GM12878 (cell line): ENCODE results near the gene FBXL22. TPM values are rescaled to one million over a fixed set of nuclear protein-coding genes. Genes with fewer than 3 reads are reported as not detected.

Source experiments
- ATAC-seq: fragments of 200-7000 bp; cut with Tn5 transposase; 3 replicates; pipeline ENCODE4 v1.9.1; 2020; ENCODE audit warnings: mild to moderate bottlenecking, moderate library complexity
- BruUV-seq: library from RNA; stranded (reverse); fragments of 400-500 nt; replicated peaks from 2 replicates; lab custom pipeline; 2021; lab: Mats Ljungman, UMichigan
- CTCF ChIA-PET: fragments of 300-600 bp; sonication (Branson Sonifier 250); formaldehyde crosslinking; extraction: SDS; loops from one replicate; lab custom pipeline; 2021; ENCODE audit warnings: inconsistent platforms; lab: Yijun Ruan, JAX
- POLR2A ChIA-PET: fragments of 350-600 bp; formaldehyde crosslinking; extraction: SDS; loops from one replicate; lab custom pipeline; 2021; ENCODE audit warnings: inconsistent platforms; lab: Charles Lee
- RAD21 ChIA-PET: fragments of 300-600 bp; sonication (Branson Sonifier 250); formaldehyde crosslinking; loops from one replicate; lab custom pipeline; 2023; ENCODE audit warnings: antibody characterized with exemption; ENCODE audit not compliant: unreplicated experiment; lab: Charles Lee
- SMC1A ChIA-PET: fragments of 300-600 bp; sonication (Branson Sonifier 250); formaldehyde crosslinking; loops from one replicate; lab custom pipeline; 2023; ENCODE audit not compliant: unreplicated experiment, uncharacterized antibody; lab: Charles Lee
- DNase-seq: peaks from one replicate; pipeline ENCODE4 v3.0.0-alpha.2; 2011; ENCODE audit warnings: low read depth, low spot score
- FAIRE-seq: peaks from 3 replicates; lab custom pipeline; 2011; peaks lifted over from hg19 to GRCh38; lab: Jason Lieb, UNC
- H2AFZ ChIP-seq: 2 replicates; pipeline ENCODE4 v1.6.0; 2011; ENCODE audit warnings: low read depth, low read length, control low read depth; ENCODE audit not compliant: control insufficient read depth
- H3K27ac ChIP-seq: 2 replicates; pipeline ENCODE4 v1.5.1; 2011; ENCODE audit warnings: control low read depth; ENCODE audit not compliant: control insufficient read depth, insufficient read depth
- H3K27me3 ChIP-seq, 2 experiments: replicated peaks in 1 of 2; 2 replicates each; pipeline versions ENCODE4 v1.6.0 to v1.6.1; 2011; ENCODE audit warnings: low read length in 1 of 2; ENCODE audit not compliant: control insufficient read depth in 2 of 2, insufficient read depth in 2 of 2
- H3K36me3 ChIP-seq, 2 experiments: 2 replicates each; pipeline ENCODE4 v1.5.1; 2011; ENCODE audit warnings: low read length in 1 of 2; ENCODE audit not compliant: control insufficient read depth in 2 of 2, insufficient read depth in 2 of 2
- H3K4me1 ChIP-seq: 2 replicates; pipeline ENCODE4 v1.6.1; 2011; ENCODE audit warnings: mild to moderate bottlenecking, low read length, moderate library complexity, mixed read lengths; ENCODE audit not compliant: control insufficient read depth, insufficient read depth
- H3K4me2 ChIP-seq: 2 replicates; pipeline ENCODE4 v1.6.0; 2011; ENCODE audit warnings: control low read depth; ENCODE audit not compliant: control insufficient read depth, insufficient read depth
- H3K4me3 ChIP-seq: fragments of 200-600 bp; sonication (generic); 2 replicates; pipeline ENCODE4 v1.5.1; 2016
- H3K79me2 ChIP-seq: 2 replicates; pipeline ENCODE4 v1.6.0; 2011; ENCODE audit warnings: low read length; ENCODE audit not compliant: control insufficient read depth, insufficient read depth
- H3K9ac ChIP-seq: 2 replicates; pipeline ENCODE4 v1.8.0; 2011; ENCODE audit warnings: low read length, control low read depth, mixed read lengths; ENCODE audit not compliant: control insufficient read depth, insufficient read depth
- H3K9me3 ChIP-seq: replicated peaks from 3 replicates; pipeline ENCODE4 v1.5.1; 2011; ENCODE audit warnings: mild to moderate bottlenecking, low read length; ENCODE audit not compliant: control insufficient read depth, insufficient read depth
- H4K20me1 ChIP-seq: 2 replicates; pipeline ENCODE4 v1.6.0; 2011; ENCODE audit not compliant: control insufficient read depth, insufficient read depth
- BHLHE40 ChIP-seq, 2 experiments: fragments of 450-650 bp in 1 of 2; IDR thresholded peaks; 2 replicates each; pipeline ENCODE4 v1.6.1; 2011 to 2017; ENCODE audit warnings: low read depth in 2 of 2, borderline replicate concordance in 1 of 2, improper control_type of control experiment in 1 of 2, low read length in 1 of 2, mild to moderate bottlenecking in 1 of 2
- CBFB ChIP-seq: IDR thresholded peaks from 2 replicates; pipeline ENCODE4 v1.6.1; 2016; ENCODE audit warnings: antibody characterized with exemption, low read depth
- CEBPB ChIP-seq, 2 experiments: fragments of 150-350 bp in 1 of 2; IDR thresholded peaks; 2 replicates each; pipeline ENCODE4 v1.6.1; 2012 to 2014; ENCODE audit warnings: low read depth in 2 of 2, low read length in 2 of 2, borderline replicate concordance in 1 of 2, inconsistent platforms in 1 of 2
- DPF2 ChIP-seq: fragments of 450-650 bp; IDR thresholded peaks from 2 replicates; pipeline ENCODE4 v1.6.1; 2017; ENCODE audit warnings: mild to moderate bottlenecking
- EED ChIP-seq: sonication (generic); IDR thresholded peaks from 2 replicates; pipeline ENCODE4 v1.6.1; 2016; ENCODE audit warnings: antibody characterized with exemption, low read depth
- ETV6 ChIP-seq, 2 experiments: fragments of 450-650 bp in 1 of 2; IDR thresholded peaks in 1 of 2; conservative IDR thresholded peaks in 1 of 2; 2 replicates each; pipeline ENCODE4 v1.6.1; 2014; ENCODE audit warnings: antibody characterized with exemption in 1 of 2, borderline replicate concordance in 1 of 2, low read depth in 1 of 2, mild to moderate bottlenecking in 1 of 2, moderate library complexity in 1 of 2
- FOXM1 ChIP-seq: IDR thresholded peaks from 2 replicates; pipeline ENCODE4 v1.6.1; 2012; ENCODE audit warnings: low read depth, mild to moderate bottlenecking, inconsistent platforms, low read length, moderate library complexity
- GATAD2B ChIP-seq: fragments of 450-650 bp; conservative IDR thresholded peaks from 2 replicates; pipeline ENCODE4 v1.6.1; 2017; ENCODE audit warnings: low read depth, mild to moderate bottlenecking, moderate library complexity
- JUNB ChIP-seq: IDR thresholded peaks from 2 replicates; pipeline ENCODE4 v1.6.1; 2016; ENCODE audit warnings: antibody characterized with exemption, mild to moderate bottlenecking
- NBN ChIP-seq: fragments of 450-650 bp; IDR thresholded peaks from 2 replicates; pipeline ENCODE4 v1.6.1; 2016
- NR2C2 ChIP-seq: IDR thresholded peaks from 2 replicates; pipeline ENCODE4 v1.6.1; 2011; ENCODE audit warnings: borderline replicate concordance, low read depth; ENCODE audit not compliant: control insufficient read depth, insufficient read length
- NR2F1 ChIP-seq: fragments of 450-650 bp; conservative IDR thresholded peaks from 2 replicates; pipeline ENCODE4 v1.6.1; 2017; ENCODE audit warnings: mild to moderate bottlenecking
- POLR2AphosphoS2 ChIP-seq: IDR thresholded peaks from 2 replicates; pipeline ENCODE4 v1.6.1; 2011; ENCODE audit warnings: low read depth, mild to moderate bottlenecking, low read length, improper control_type of control experiment, moderate library complexity
- RB1 ChIP-seq: fragments of 450-650 bp; formaldehyde crosslinking; IDR thresholded peaks from 2 replicates; pipeline ENCODE4 v1.6.1; 2017; ENCODE audit warnings: mild to moderate bottlenecking, borderline replicate concordance
- RUNX3 ChIP-seq: IDR thresholded peaks from 2 replicates; pipeline ENCODE4 v1.6.1; 2012; ENCODE audit warnings: low read length, inconsistent platforms
- SRF ChIP-seq, 2 experiments: IDR thresholded peaks; 2 replicates each; pipeline ENCODE4 v1.6.1; 2011; ENCODE audit warnings: low read depth in 2 of 2, low read length in 2 of 2, mild to moderate bottlenecking in 1 of 2, moderate library complexity in 1 of 2
- ZNF24 ChIP-seq: fragments of 450-650 bp; IDR thresholded peaks from 2 replicates; pipeline ENCODE4 v1.6.1; 2017; ENCODE audit warnings: antibody characterized with exemption, mild to moderate bottlenecking
- ZZZ3 ChIP-seq: IDR thresholded peaks from 2 replicates; pipeline ENCODE4 v1.6.1; 2011; ENCODE audit warnings: low read depth; ENCODE audit not compliant: control insufficient read depth, insufficient read length
- WGBS: methylation state at CpG from one replicate; pipeline ENCODE4 v1.1.6; 2016; ENCODE audit warnings: low lambda C conversion rate; ENCODE audit not compliant: insufficient replicate concordance, insufficient coverage; ENCODE audit errors: missing lambda C conversion rate; 5-methylcytosine and 5-hydroxymethylcytosine counted together
- in situ Hi-C: fragments of 300-500 bp; cut with MboI; formaldehyde crosslinking; loops from 9 replicates; pipeline ENCODE4 v1.14.3; 2018; ENCODE audit warnings: mixed read lengths
- intact Hi-C: fragments of 100-400 bp; cut with micrococcal nuclease; formaldehyde crosslinking; loops from one replicate; pipeline ENCODE4 v1.14.2; 2022; ENCODE audit not compliant: unreplicated experiment
- polyA plus RNA-seq, 11 experiments: library from polyadenylated mRNA; depleted of rRNA in 4 of 11; unstranded in 6 of 11; stranded (reverse) in 5 of 11; fragments of >200 nt; fragmentation: Nextera tagmentation in 4 of 11; fragmentation: Illumina TruSeq in 1 of 11; extraction: Ambion mirVana in 4 of 11; extraction: Trizol in 1 of 11; gene quantifications; 1 replicate in 1 of 11; 2 replicates in 10 of 11; pipeline versions ENCODE4 v1.2.1 to v1.2.3, GENCODE V29; 2011 to 2016; ENCODE audit warnings: inconsistent platforms in 2 of 11, missing spikeins in 2 of 11, low read depth in 1 of 11
- total RNA-seq, 4 experiments: library from RNA; depleted of rRNA in 3 of 4; stranded (reverse); fragments of >200 nt in 3 of 4; fragmentation: Illumina TruSeq in 1 of 4; extraction: Trizol in 1 of 4; gene quantifications; 2 replicates each; pipeline versions ENCODE4 v1.2.1 to v1.2.3, GENCODE V29; 2013 to 2021
- TF ChIP-seq, protein P1 (sequence below): IDR thresholded peaks from 2 replicates; pipeline ENCODE4 v1.6.1; 2012; ENCODE audit warnings: low read length, inconsistent platforms
- TF ChIP-seq, protein P2 (sequence below): fragments of 450-650 bp; IDR thresholded peaks from 2 replicates; pipeline ENCODE4 v1.6.1; 2017; ENCODE audit warnings: mild to moderate bottlenecking
- TF ChIP-seq, protein P3 (sequence below): fragments of 450-650 bp; IDR thresholded peaks from 2 replicates; pipeline ENCODE4 v1.6.1; 2017; ENCODE audit warnings: low read depth, mild to moderate bottlenecking, moderate library complexity

Gene FBXL22
- total and polyA plus RNA-seq, 10 of the 15 experiments (the other 5 are each of a cell fraction or from before 2014, with no cell fraction given): 0.05 to 2.6 (median 0.52) TPM

DNA sequence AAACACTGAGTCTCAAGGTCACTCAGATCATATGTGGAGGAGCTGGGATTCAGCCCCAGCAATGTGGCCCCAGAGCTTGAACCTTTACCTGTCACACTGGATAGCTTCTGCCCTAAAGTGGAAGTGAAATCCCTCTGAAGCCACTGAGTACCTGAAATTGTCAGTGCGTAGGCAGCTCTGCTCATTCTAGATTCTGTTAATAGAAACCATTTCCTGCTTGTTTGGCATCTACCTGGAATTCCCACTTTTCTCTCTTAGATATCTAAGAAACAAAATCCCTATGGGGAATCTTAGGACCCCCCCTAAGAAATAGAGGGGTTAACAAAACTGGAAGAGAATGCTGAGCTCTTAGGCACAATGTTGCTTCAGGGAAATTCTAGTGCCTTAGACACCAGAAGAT lies 29.8 kb downstream of the FBXL22 start:
- intact Hi-C loops (no loop called here), in situ Hi-C loops (no loop called here)
- ChIA-PET SMC1A (interaction anchor here (0.6 to 5.0 kb wide), 22 partner anchors 9 to 518 kb away, joined by 3 to 43 read pairs (median 4); no protein-coding TSS in a partner anchor), RAD21 (interaction anchor here (0.8 to 2.0 kb wide), 14 partner anchors 8 to 464 kb away, joined by 3 to 27 read pairs (median 4); no protein-coding TSS in a partner anchor), POLR2A (interaction anchor here (0.5 to 1.3 kb wide), 7 partner anchors 9 to 128 kb away, joined by 3 to 5 read pairs (median 3); no protein-coding TSS in a partner anchor), CTCF (interaction anchor here (0.6 to 3.7 kb wide), 13 partner anchors 12 to 465 kb away, joined by 3 to 36 read pairs (median 4); no protein-coding TSS in a partner anchor)
- 0% methylated on average over 1 of the region's 1 CpG for WGBS
- H4K20me1 ChIP-seq: no peaks in the 10 kb centered on the region
- DNase-seq (peak; percentile 56), ATAC-seq (peak; percentile 93), FAIRE-seq (peak; percentile 87)
- H3K79me2 ChIP-seq: no peaks in the 10 kb centered on the region
- peaks cover 18% of the 10 kb centered on the region for H3K4me1 ChIP-seq
- peaks cover 10 to 28% of the 10 kb centered on the region in 2 experiments for H3K36me3 ChIP-seq
- H3K9me3 ChIP-seq: no peaks in the 10 kb centered on the region; the same call in 2 of the 3 replicates
- peak overlapping the region; percentile 80 for H3K27ac ChIP-seq
- H3K4me2 ChIP-seq: peak overlapping the region; percentile 73
- no peaks in the 10 kb centered on the region for H3K27me3 ChIP-seq
- BruUV-seq: no TSS peak
- no peak overlapping the region for H3K9ac ChIP-seq
- no peak overlapping the region for H3K4me3 ChIP-seq
- no peak overlapping the region for H2AFZ ChIP-seq
- TF ChIP-seq, protein P1, sequence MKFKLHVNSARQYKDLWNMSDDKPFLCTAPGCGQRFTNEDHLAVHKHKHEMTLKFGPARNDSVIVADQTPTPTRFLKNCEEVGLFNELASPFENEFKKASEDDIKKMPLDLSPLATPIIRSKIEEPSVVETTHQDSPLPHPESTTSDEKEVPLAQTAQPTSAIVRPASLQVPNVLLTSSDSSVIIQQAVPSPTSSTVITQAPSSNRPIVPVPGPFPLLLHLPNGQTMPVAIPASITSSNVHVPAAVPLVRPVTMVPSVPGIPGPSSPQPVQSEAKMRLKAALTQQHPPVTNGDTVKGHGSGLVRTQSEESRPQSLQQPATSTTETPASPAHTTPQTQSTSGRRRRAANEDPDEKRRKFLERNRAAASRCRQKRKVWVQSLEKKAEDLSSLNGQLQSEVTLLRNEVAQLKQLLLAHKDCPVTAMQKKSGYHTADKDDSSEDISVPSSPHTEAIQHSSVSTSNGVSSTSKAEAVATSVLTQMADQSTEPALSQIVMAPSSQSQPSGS: peak; percentile 40; the same call in 1 of the 2 replicates
- TF ChIP-seq ZZZ3: no peak
- TF ChIP-seq BHLHE40 (IDR thresholded peaks at IDR 0.05; ENCODE audit: borderline replicate concordance in 1 of 2, low read depth in 2 of 2, low read length in 1 of 2): no peak
- TF ChIP-seq, protein P2, sequence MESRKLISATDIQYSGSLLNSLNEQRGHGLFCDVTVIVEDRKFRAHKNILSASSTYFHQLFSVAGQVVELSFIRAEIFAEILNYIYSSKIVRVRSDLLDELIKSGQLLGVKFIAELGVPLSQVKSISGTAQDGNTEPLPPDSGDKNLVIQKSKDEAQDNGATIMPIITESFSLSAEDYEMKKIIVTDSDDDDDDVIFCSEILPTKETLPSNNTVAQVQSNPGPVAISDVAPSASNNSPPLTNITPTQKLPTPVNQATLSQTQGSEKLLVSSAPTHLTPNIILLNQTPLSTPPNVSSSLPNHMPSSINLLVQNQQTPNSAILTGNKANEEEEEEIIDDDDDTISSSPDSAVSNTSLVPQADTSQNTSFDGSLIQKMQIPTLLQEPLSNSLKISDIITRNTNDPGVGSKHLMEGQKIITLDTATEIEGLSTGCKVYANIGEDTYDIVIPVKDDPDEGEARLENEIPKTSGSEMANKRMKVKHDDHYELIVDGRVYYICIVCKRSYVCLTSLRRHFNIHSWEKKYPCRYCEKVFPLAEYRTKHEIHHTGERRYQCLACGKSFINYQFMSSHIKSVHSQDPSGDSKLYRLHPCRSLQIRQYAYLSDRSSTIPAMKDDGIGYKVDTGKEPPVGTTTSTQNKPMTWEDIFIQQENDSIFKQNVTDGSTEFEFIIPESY: no peak
- TF ChIP-seq EED: peak; percentile 83
- no peak for TF ChIP-seq NBN
- TF ChIP-seq ETV6 (conservative IDR thresholded peaks at IDR 0.05 in 1 of 2, IDR thresholded peaks at IDR 0.05 in 1 of 2; ENCODE audit: borderline replicate concordance in 1 of 2, low read depth in 1 of 2): no peak
- TF ChIP-seq DPF2: peak; percentile 76
- no peak for TF ChIP-seq JUNB
- no peak for TF ChIP-seq CEBPB (IDR thresholded peaks at IDR 0.05; ENCODE audit: borderline replicate concordance in 1 of 2, low read depth in 2 of 2, low read length in 2 of 2)
- TF ChIP-seq RB1: no peak
- no peak for TF ChIP-seq NR2C2
- 0 out of 2 replicates have a peak, but pooled peaks have one; percentile 18 for TF ChIP-seq NR2F1
- no peak for TF ChIP-seq ZNF24
- peak in 1 of 2 experiments; percentile 54; a peak in 1 of 4 replicates for TF ChIP-seq SRF (IDR thresholded peaks at IDR 0.05; ENCODE audit: low read depth in 2 of 2, low read length in 2 of 2)
- TF ChIP-seq, protein P3, sequence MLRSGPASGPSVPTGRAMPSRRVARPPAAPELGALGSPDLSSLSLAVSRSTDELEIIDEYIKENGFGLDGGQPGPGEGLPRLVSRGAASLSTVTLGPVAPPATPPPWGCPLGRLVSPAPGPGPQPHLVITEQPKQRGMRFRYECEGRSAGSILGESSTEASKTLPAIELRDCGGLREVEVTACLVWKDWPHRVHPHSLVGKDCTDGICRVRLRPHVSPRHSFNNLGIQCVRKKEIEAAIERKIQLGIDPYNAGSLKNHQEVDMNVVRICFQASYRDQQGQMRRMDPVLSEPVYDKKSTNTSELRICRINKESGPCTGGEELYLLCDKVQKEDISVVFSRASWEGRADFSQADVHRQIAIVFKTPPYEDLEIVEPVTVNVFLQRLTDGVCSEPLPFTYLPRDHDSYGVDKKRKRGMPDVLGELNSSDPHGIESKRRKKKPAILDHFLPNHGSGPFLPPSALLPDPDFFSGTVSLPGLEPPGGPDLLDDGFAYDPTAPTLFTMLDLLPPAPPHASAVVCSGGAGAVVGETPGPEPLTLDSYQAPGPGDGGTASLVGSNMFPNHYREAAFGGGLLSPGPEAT: peak; percentile 88
- peak; percentile 55; the same call in 1 of the 2 replicates for TF ChIP-seq GATAD2B
- peak; percentile 64 for TF ChIP-seq FOXM1
- TF ChIP-seq RUNX3: peak; percentile 84
- TF ChIP-seq POLR2AphosphoS2: no peak
- TF ChIP-seq CBFB: no peak
